Head of caudate nucleus (tissue), 42 donors: ENCODE data around the gene USP38.
"Not testable (repeated sequence)": the region's sequence is repeated elsewhere in the genome, so short reads cannot be mapped to it uniquely, and the experiment has no call there.

Source experiments
- DNase-seq, 42 donors: peaks; one replicate each; pipeline versions ENCODE4 v3.0.0 to v3.0.0-alpha.2; 2020 to 2021; ENCODE audit warnings: mixed read lengths in 7 of 42
- intact Hi-C: fragments of 100-400 bp; cut with DNase I; formaldehyde crosslinking; loops from one replicate; pipeline ENCODE4 v1.15.0; 2022

Gene USP38

GRCh38 chr4:143202824-143203223 lies 18.1 kb downstream of the USP38 start:
- intact Hi-C loops, result loop anchor here (10.0 kb wide), 2 partner anchors 282 to 312 kb away; partner anchors contain the start of gene SMARCA5
- DNase-seq, result no peak

- intact Hi-C loops, result loop anchor here (10.0 kb wide), 2 partner anchors 281 to 311 kb away; partner anchors contain the start of gene SMARCA5
- DNase-seq, result no peak
Observed at GRCh38 chr4:143203577-143203976, 18.9 kb downstream of the USP38 start.

GRCh38 chr4:143207555-143207954 lies 22.8 kb downstream of the USP38 start:
- DNase-seq, result peak in 1 of 42 donors; percentile 27
- intact Hi-C loops, result loop anchor here (5.0 to 10.0 kb wide), 3 partner anchors 130 to 307 kb away; partner anchors contain the start of genes GAB1 and SMARCA5

- intact Hi-C loops, result no loop called here
- DNase-seq, result no peak
Observed at GRCh38 chr4:143212566-143212965, 27.8 kb downstream of the USP38 start.

- no peak for DNase-seq
- intact Hi-C loops, result no loop called here
Observed at GRCh38 chr4:143215873-143216272, 31.2 kb downstream of the USP38 start.

GRCh38 chr4:143224255-143224654 lies 39.5 kb downstream of the USP38 start:
- no peak for DNase-seq
- intact Hi-C loops, result no loop called here

- DNase-seq, result no peak
- intact Hi-C loops, result no loop called here
Observed at GRCh38 chr4:143225167-143225566, 40.5 kb downstream of the USP38 start.

GRCh38 chr4:143230683-143231082 lies 46.0 kb downstream of the USP38 start:
- intact Hi-C loops, result no loop called here
- no peak for DNase-seq

DNA sequence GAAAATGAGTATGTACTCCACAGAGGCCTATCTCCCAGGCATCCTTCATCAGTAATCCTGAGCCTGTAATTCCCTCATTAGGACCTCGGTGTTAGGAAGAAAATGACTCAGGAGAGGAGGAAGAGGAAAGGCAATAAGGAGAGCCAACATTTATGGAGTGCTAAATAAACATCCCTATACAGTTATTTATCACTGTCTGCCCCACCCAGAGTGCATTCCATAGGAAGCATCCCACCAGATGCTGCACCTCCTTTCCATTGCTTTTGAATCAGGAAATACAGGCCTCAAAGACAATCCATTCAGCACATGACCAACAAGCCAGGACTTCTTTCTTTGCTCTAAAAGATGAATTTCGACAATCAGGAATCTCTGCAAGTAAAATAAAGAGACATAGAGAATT lies 47.6 kb downstream of the USP38 start:
- intact Hi-C loops, result no loop called here
- no peak for DNase-seq

DNA sequence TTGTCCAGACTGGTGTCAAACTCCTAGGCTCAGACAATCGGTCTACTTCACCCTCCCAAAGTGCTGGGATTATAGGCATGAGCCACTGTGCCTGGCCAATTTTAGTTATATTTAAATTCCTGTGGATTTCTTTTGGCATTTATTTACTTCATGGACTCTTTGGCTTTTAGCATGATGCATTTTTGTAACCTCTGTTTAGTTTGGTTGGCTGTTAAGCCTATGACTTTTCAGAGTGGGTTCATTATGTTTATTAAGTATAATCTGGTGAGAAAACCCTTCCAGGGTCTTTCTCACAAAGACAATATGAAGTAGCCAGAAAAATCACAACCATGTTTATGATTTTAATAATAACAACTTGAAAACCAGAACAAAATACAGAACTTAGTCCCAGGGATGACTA lies 49.4 kb downstream of the USP38 start:
- intact Hi-C loops, result no loop called here
- no peak for DNase-seq

DNA sequence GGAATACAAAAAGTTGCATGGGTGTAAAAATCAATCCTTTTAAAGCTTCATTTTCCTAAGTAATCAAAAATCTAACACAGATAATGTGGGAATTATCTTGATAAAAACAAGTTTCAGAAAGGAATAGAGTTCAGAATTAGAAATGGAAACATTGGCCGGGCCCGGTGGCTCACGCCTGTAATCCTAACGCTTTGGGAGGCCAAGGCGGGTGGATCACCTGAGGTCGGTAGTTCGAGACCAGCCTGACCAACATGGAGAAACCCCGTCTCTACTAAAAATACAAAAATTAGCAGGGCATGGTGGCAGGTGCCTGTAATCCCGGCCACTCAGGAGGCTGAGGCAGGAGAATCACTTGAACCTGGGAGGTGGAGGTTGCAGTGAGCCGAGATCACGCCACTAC lies 52.5 kb downstream of the USP38 start:
- DNase-seq, intact Hi-C loops: not testable (repeated sequence)

GRCh38 chr4:143240939-143241679 lies 56.4 kb downstream of the USP38 start:
- intact Hi-C loops, result no loop called here
- DNase-seq, result no peak

DNA sequence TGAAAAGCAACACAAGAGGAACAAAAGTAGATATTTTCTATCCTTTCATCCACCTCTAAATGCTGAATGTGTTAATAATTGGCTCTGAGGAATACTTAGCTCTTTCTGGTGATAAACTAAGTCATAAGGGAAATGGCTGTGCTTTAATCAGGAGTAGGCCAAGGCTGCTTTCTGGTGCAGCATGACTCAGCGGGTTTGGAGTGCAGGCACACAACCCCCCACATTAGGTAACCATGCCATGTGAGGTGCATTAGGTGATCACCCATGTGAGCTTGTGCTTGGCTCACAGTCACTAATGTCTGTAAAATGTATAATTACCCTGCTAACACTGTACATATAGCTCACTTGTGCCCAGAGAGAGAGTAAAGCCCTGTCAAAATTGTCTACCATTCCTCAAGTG lies 57.2 kb downstream of the USP38 start:
- DNase-seq, result no peak
- intact Hi-C loops, result no loop called here

DNA sequence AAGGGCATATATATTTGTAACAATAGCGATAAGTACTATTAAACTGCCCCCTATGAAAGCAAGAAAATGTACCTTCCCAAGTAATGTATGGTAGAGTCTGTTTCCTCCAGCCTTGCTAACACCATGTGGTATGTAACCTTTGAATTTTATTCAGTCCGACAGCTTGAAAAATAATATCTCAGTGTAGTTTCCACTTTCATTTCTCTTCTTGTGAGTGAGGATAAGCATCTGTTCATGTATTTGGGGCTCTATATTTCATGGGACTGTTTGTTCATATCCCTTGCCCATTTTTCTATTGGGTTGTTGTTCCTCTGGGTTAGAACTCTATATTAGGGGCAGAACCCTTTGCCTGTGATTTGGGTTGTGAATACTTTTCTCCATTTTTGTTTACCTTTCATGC lies 58.3 kb downstream of the USP38 start:
- intact Hi-C loops, result no loop called here
- DNase-seq, result no peak

GRCh38 chr4:143246977-143247376 lies 62.3 kb downstream of the USP38 start:
- DNase-seq, result no peak
- intact Hi-C loops, result no loop called here

- no peak for DNase-seq
- intact Hi-C loops, result no loop called here
Observed at GRCh38 chr4:143247866-143248265, 63.1 kb downstream of the USP38 start.

GRCh38 chr4:143248827-143249226 lies 64.1 kb downstream of the USP38 start:
- intact Hi-C loops, result no loop called here
- DNase-seq, result no peak

GRCh38 chr4:143250617-143251016 lies 65.9 kb downstream of the USP38 start:
- DNase-seq, result no peak
- intact Hi-C loops, result no loop called here

GRCh38 chr4:143251348-143251747 lies 66.6 kb downstream of the USP38 start:
- intact Hi-C loops, result no loop called here

DNA sequence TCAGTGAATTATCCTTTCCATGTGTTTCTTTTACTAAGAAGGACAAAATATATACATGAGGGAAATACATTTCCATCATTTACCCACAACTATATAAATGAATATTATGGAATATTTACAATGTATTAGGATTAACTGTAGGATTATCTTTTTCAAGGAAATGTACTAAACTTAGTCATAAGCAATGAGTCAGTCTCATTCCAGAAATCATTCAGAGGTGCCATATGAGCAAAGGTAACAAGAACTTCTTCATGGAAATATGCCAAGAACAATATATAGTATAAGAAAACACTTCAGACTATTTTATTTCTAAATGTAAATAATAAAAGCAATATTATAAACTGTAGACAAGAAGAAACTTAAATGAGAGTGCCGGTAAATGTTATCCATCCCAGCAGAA lies 67.1 kb downstream of the USP38 start:
- DNase-seq, result no peak

More at GRCh38 chr4:143251348-143251747, 66.6 kb downstream of the USP38 start:
- DNase-seq, result no peak

GRCh38 chr4:143252478-143252877 lies 67.8 kb downstream of the USP38 start:
- intact Hi-C loops, result no loop called here
- DNase-seq, result no peak

More for the DNA sequence above, 67.1 kb downstream of the USP38 start:
- intact Hi-C loops, result no loop called here
